Bone marrow (tissue), 2 donors: ENCODE results near the gene ACTN4.

Source experiments
- DNase-seq, 2 donors: peaks; one replicate each; lab custom pipeline; 2025; lab: John Stamatoyannopoulos, UW

The ACTN4 gene

DNA sequence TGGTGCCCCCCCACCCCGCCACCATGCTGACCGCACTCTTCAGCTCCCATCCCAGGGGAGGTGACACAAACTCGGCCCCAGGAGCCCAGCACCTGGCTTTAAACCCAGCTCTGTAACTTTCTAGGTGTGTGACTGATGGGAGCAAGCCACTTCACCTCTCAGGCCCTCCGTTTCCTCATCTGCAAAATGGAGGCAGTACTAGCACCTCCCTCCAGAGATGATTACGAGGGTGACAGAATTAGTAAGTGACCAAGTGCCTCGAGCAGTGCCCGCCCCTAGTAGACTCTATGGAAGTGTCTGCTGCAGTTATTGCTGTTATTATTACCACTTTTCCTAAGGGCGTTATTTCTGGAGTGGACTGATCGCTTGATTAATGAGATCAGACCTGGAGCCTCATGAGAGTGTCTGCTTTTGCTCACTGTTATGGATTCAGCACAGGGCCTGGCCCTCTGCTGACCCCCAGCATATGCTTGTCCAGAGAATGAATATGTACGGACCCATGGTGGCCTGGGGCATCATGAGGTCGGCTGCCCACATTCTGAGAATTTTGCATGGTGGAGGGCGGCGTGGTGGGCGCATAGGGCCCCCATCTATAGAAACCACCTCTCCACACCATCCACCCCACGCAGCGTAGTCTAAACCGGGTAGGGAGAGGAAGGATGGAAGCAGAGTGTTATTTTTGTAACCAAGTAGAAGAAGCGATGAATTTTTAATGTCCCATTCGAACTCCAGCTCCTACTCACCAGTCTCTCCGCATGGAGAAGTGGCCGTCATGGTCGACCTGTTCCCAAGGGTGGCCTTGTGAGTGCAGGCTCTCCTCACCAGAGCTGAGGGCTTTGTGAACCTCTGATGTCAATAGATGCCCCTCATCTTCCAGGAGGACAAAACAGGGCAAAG lies 48.6 kb downstream of the ACTN4 start:
- DNase-seq = no peak

DNA sequence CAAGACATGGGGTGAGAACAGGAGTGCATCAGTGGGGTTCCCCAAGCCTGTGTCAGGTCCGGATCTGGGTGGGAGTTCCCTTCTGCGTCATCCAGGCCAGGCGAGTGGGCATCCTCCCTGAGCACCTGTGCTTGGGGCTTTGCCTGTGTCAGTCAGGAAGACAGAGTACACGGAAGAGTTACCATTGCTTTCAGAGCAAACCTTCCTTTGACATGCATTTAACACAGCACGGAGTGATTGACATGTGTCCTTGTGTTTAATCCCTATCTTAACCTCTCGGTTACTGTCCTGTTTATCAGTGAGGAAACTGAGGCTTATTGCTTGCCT lies 49.2 kb downstream of the ACTN4 start:
- no peak for DNase-seq

DNA sequence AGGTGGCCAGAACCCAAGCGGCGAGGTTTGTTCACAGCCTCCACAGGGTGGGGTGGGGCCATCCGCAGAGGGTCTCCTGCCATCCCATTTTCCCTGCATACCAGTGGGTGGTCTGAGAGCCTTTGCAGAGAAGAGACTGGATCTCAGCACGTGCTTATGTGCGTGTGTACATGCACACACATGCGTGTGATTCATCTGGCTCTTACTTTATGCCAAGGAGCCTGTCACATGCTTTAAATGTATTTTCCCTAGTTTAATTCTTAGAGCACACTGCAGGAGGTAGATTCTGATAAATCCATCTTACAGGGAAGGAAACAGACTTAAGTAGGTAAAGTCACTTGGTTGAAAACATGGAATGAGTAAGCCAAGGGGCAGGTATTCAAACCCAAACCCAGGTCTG lies 49.7 kb downstream of the ACTN4 start:
- DNase-seq = no peak

DNA sequence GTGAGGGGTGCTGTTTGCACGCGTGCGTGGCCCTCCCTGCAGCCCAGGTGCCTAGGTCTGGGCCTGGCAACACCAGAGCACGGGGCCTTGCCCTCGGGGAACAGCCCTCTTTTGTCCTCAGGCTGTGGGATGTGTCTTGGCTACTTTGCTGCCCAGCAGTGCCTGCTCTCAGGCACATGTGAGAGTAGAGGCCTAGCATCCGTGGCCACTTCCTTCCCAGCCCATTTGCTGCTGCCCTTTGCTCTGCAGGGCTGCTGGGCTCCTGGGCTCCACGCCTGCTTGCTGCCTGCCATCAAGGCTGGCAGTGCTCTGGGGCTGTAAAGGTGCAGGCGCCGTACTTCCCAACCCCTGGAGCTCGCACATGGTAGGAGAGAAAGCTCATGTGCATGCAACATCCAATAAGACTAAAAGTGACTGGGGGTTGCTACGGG lies 50.2 kb downstream of the ACTN4 start:
- no peak for DNase-seq

DNA sequence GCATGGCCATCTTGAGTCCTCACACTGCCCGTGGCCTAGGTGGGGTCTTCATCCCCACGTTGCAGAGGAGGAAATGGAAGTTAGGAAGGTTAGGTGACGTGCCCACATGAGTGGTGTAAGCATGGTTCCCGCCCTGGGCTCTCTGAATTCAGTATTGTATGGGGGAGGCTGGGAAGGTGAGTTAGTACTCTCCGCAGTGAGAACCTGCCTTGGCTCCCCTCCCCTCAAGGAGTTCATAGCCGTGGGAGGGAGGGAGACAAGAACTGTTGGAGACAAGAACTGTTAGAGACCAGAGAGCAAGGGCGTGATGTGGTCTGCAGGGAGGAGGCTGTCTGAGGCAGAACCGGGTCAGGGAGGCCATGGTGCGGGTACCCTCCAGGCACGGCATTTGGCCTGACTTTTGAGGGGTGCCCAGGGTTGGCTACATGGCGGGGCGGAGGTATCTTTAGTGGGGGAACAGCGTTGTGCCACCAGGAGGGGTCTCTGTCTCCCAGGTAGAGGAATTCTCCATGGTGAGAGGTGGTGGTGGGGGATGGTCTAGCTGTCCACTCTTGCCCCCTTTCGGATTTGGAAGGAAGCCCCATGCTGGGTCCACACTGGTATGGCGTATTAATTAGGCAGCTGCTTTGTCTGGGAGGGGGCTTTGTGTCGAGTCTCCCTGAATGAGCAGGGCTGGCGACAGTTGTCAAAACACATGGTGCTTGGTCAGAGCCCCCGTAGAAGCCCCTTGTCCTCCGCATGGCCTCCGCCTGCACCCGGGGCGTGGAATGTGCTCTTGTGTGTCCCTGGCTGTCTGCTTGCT lies 51.0 kb downstream of the ACTN4 start:
- no peak for DNase-seq

DNA sequence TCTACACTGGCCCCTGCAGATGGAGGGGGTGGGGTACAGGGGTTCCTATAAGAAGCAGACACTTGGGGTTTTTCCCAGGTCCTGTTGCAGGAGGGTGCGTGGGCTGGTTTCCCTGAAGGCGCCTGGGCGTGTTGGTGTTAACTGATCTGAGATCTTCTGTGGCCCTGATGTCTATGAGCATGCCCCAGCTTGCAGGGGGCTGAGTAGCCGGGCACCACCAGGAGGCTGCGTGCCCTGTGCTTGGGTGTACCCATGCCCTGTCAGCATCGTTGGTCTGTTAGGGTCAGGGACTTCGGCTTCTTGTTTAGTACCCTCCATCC lies 51.5 kb downstream of the ACTN4 start:
- no peak for DNase-seq

DNA sequence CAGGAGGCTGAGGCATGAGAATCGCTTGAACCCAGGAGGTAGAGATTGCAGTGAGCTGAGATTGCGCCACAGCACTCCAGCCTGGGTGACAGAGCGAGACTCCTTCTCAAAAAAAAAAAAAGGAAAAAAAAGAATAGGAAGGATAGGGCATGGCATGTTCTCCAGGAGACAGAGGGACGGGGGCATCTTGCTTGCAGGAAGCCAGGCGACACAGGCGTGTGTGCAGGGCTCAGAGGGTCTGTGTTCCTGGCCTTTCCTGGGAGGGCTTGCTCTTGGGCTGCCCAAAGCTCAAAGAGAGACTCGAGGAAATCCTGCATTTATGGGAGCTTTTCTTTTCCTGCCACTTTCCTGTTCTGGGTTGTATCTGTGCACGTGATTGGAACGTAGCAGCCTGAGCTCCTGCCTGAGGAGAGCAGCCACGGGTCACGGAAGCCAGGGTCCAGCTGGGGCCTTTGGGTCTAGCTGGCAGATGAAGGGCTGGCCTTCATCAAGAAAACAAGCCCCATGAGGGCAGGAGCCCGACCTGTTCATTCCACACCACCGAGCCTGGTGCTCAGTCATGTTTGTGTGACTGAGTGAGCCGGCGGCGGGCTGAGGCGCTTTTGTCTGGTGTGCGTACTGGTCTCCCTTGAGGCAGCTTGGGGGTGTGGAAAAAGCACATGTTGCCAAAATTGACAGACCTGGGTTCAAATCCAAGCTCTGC lies 52.3 kb downstream of the ACTN4 start:
- DNase-seq = no peak

DNA sequence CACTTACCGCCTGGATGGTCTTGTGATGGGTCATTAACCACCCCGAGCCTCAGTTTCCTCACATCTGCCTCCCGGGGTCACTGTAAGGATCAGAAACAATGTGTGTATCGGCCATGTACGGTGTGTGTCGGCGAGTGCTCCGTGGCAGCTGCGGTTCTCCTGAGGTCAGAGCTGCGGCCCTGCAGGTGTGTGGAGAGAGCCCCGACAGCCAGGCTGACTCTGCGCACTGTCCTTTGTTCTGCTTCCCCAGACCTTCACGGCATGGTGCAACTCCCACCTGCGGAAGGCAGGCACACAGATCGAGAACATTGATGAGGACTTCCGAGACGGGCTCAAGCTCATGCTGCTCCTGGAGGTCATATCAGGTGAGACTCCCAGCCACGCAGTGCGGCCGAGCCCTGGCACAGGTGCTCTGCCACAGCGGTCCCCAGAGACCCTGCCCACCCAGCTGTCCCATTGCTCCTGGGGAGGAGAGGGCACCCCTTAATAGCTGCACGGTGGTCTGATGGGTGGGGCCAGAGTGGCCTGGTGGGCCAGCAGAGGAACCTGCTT lies 53.0 kb downstream of the ACTN4 start:
- no peak for DNase-seq

DNA sequence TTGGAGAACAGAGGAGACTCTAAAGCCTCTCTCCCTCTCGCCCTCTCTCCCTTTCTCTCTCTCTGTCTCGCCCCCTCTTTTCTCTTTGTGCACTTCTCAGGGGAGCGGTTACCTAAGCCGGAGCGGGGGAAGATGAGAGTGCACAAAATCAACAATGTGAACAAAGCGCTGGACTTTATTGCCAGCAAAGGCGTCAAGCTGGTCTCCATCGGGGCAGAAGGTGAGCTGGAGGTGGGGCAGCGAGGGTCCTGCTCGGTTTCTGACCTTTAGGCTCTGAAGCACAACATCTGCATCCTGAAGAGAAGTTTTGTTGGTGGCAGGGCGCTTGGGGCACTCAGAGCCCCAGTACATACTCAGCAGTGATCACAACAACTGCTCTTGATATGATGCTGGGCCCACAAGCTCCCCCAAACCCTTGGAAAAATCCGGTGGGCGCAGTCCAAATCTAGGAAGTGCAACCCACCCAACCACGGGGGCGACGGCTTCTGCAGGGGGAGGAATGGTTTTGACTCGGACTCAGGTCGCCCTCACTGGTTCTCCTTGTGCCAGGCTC lies 53.5 kb downstream of the ACTN4 start:
- no peak for DNase-seq

DNA sequence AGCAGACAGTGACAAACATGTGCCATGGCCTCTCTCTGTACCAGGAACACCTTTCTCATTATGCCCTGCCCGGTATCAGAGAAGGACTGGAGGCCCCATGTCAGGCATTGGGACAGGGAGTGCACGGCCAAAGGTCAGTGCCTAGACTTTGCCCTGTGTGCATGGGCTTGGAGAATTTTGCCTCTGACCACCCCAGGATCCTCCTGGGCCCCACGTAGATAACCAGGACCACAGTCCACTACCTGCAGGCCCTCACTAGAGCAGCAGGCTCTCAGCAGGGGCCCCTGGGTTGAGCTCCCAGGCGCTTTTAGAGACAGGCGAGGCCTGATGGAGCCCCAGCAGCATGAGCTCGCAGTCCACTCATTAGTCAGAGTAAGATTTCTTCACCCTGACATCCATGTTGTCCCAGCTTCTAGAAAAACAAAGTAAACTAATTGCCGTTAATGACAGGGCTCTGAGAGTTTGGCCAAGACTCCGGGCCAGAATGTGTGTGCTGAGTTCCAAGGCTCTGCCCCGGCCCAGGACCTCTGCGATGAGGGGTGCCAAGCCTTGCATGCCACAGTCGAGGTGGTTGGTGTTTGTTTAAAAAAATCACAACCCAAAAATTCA lies 54.1 kb downstream of the ACTN4 start:
- DNase-seq = no peak

DNA sequence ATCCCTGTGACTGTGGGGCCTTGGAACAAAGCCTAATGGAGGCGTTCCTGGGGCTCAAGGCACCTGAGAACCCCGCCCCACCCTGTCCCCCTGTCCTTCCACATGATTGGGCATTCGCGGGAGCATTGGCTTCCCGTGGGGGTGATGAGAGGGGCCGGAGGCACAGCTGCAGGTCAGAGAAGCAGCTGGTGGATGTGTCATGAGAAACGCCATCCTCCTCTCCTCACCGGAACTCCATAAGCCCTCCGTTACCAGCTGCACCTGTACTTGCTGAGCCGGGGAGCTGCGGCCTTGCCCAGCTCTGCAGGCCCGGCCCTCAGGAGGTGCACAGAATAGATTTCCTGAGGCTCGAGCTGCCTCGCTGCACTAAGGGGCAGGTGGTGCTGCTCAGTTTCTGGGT lies 54.8 kb downstream of the ACTN4 start:
- DNase-seq = no peak

DNA sequence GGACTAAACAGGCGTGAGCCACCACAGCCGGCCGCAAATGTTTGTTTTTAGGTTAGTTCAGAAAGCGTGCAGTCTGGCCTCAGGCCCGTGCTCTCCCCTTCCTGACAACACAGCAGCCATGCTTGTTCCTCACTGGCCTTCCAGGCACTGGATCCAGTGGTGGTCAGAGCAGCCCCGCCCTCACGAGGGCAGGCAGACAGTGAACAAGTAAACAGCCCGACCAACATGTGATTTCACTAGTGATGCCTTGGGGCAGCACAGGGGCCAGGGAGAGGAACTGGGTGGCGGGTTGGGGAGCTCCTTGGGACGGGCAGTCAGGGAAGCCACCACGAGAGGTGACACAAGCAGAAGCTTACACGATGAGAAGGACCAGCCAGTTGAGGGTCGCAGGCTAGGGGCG lies 56.1 kb downstream of the ACTN4 start:
- no peak for DNase-seq

DNA sequence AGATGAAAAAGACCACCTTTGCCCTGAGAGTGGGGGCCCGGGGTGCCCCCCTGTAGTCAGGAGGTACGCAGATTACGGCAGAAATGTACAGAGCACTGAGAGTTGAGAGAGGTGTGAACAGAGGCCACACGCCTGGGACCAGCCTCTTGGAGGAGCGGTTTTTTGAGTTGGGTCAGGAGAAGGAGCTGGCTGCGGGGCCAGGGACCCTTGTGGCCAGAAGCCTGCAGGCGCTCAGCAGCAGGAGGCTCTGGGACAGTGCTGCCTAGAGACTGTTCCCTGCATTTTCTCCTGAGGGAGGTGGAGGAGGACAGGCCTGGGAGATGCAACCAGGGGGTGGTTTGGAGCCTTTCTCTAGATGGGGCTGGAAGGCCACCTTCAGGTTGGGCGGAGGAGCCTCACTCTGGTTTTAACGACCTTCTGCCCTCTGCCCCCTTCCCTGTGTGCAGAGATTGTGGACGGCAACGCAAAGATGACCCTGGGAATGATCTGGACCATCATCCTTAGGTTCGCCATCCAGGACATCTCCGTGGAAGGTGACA lies 57.1 kb downstream of the ACTN4 start:
- no peak for DNase-seq

DNA sequence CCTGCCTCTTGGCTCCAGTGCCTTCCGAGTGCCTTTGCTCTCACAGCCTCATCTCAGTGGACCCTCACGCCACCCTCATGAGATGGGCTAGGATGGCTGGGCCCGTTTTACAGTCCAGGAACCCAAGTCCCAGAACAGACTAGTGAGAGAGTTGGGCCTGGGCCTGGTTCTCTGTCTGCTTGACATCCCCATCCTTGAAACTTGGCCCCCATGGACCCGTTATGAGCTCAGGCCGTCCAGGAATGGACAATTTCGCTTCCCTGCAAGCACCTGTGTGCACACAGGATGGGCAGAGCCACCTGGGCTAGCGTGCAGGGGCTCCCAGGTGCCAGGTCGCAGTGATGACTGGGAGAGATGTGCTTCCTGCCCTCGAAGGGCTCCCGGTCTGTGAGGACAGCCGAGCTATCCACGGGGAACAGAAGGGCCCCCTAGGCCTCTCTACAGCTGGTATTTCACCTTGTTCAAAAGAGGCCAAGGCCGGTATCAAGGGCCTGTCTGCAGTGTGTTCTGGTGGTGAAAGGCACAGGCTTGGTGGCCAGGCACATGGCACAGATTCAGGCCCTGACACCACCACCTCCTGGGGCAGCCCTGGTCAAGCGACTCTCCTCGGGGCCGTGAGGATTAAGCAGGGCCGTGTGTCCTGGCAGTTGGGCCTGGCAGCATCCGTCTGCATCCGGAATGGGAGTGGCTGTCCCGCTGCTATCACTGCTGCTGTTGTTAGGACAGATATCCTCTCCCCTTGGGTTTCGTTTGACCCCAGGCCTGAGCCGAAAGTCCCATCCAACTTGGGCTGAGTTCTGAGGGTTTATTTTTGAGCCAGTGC lies 58.0 kb downstream of the ACTN4 start:
- DNase-seq = no peak

DNA sequence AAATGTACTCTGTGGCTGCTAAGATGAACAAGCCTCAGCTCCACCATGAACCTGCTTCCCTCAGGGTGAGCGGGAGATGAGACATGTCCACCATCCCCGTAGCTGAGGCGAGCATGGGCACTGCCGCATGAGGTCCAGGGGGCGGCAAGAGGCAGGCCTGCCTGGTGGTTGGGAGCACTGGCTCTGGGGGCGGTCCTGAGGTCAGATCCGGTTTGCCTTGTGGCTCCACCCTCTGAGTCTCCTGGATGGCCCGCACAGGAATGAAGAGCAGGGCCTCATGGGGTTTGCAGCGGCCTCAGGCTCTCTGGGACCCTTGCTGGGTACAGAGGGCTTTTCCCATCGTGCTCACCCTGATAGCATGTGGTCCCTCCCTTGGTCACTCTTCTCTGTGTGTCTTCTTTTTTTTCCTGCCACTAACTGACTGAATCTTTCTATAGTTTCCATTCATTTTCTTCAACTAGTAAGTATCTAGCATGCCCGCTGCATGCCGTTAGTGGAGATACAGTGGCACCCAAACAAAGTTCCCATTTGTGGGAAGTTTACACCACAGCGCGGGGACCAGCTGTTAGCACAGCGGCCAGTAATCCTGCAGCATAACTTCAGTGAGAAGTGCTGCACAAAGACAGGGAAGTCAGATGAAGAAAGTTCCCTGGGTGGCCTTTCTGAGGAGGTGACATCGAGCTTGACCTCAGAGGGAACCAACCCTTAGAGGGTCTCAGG lies 59.5 kb downstream of the ACTN4 start:
- DNase-seq = no peak

DNA sequence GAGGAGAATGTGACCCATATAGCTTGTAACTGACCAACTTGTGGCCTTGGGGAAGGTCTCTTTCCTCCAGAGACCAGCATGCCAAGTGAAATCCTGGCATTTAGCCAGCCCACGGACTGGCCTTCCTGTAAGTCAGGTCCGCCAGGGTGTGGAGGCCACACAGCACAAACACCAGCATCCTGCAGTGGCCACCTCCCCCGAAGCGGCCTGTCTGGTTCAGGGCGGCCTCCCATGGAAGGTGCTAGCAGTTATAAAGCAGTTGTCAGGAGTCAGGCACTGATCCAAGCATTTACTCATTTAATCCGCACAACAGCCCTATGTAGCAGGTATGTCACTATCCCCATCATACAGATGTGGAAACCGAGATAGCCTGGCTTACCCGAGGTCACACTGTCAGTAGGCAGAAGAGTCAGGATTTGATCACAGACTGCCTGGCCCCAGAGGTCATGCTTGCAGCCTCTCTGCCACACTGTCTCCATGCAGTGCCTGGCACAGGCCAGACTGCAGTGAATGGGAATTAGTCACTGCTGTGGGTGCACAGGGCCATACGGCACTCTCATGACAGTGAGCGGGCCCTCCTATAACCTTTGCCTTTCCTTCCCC lies 60.2 kb downstream of the ACTN4 start:
- no peak for DNase-seq

DNA sequence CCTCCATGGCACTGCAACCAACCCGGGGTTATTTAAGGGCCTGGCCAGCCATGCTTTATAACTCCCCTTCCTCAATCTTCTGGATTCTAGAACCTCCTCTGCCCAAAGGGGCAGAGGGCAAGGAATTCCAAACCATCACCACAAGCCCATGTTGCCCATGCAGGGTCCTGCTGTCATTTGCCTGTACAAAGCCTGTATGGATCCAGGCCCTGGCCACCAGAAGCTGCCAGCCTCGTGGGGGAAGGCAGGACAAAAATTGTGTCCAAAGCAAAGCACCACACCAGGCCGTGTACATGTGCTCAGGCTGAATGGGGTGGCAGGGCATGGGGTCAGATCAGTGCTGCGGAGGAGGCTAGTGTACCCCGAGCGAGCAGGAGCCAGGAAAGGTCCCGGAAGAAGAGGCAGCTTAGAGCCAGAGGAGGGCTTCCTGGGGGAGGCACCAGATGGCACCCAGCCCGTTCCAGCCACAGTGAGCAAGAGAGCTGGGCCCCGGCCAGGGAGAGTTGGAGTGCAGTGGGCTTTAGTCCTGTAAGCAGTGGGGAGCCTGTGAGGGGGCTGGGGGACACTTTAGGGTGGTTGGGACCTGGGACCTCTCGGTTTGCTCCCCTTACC lies 61.1 kb downstream of the ACTN4 start:
- DNase-seq = no peak

DNA sequence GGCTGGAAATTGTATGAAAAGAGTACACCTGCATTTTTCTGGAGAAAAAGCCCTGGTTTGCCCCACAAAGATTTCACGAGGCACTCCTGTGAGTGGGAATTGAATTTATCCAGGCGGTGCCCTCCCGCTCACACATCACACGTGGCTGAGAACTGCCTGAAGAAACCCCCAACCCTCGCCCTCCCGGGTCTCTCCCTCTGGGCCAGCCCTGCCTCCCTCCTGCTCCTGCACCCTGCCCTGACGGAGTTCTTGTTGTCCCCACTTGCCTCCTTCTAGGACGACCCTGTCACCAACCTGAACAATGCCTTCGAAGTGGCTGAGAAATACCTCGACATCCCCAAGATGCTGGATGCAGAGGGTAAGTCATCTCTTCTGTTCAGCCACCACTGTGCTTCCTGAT lies 61.7 kb downstream of the ACTN4 start:
- no peak for DNase-seq
